Right atrium auricular region (tissue), 2 donors: Measurements from ENCODE around the gene INKA2. TPM values are rescaled to one million over a fixed set of nuclear protein-coding genes. Genes with fewer than 3 reads are reported as not detected.

ENCODE experiments used
- DNase-seq: peaks from one replicate; pipeline ENCODE4 v3.0.0-alpha.2; 2019; ENCODE audit warnings: low spot score
- H3K27ac ChIP-seq, 2 donors: fragments of 200-600 bp; sonication (generic); 1 replicate in 1 of 2; 2 replicates in 1 of 2; pipeline ENCODE4 v1.5.1; 2016 to 2019
- H3K27me3 ChIP-seq, 2 donors: fragments of 200-600 bp; sonication (generic); one replicate each; pipeline versions ENCODE4 v1.5.1 to v1.6.0; 2017 to 2019
- H3K36me3 ChIP-seq: fragments of 200-600 bp; sonication (generic); one replicate; pipeline ENCODE4 v1.5.1; 2016
- H3K4me1 ChIP-seq, 2 donors: fragments of 200-600 bp; sonication (generic); one replicate each; pipeline versions ENCODE4 v1.5.1 to v1.6.0; 2017 to 2019
- H3K4me3 ChIP-seq, 2 donors: fragments of 200-600 bp; sonication (generic); 1 replicate in 1 of 2; 2 replicates in 1 of 2; pipeline ENCODE4 v1.5.1; 2017 to 2019; ENCODE audit warnings: mild to moderate bottlenecking in 1 of 2, moderate library complexity in 1 of 2
- H3K9me3 ChIP-seq, 2 donors: fragments of 200-600 bp; sonication (generic); one replicate each; pipeline ENCODE4 v1.5.1; 2019
- CTCF ChIP-seq, 2 donors: fragments of 200-600 bp; sonication (generic); IDR thresholded peaks; one replicate each; pipeline ENCODE4 v1.5.1; 2019; ENCODE audit warnings: antibody characterized with exemption in 2 of 2
- total RNA-seq, 2 donors: library from RNA; depleted of rRNA; stranded (reverse); fragments of >200 nt; gene quantifications; one replicate each; pipeline ENCODE4 v1.1.0, GENCODE V29; 2016

INKA2 gene
- total RNA-seq, 2 donors from 2014 or later, result 17.3 to 23.4 TPM

GRCh38 chr1:111719135-111719534 lies 20.1 kb downstream of the INKA2 start:
- Histone ChIP-seq H3K27ac (peak overlapping the region; percentile 62 to 68), H3K36me3 (peaks cover 4% of the 10 kb centered on the region), H3K27me3 (no peaks in the 10 kb centered on the region), H3K9me3 (no peaks in the 10 kb centered on the region), H3K4me1 (peaks cover 2 to 52% of the 10 kb centered on the region in 2 donors), H3K4me3 (no peak overlapping the region)
- DNase-seq, result no peak
- no peak for TF ChIP-seq CTCF (IDR thresholded peaks at IDR 0.05)

GRCh38 chr1:111717450-111717849 lies 21.7 kb downstream of the INKA2 start:
- no peak for DNase-seq
- Histone ChIP-seq H3K4me1 (peaks cover 2 to 36% of the 10 kb centered on the region in 2 donors), H3K9me3 (no peaks in the 10 kb centered on the region), H3K4me3 (no peak overlapping the region), H3K36me3 (peaks cover 4% of the 10 kb centered on the region), H3K27ac (no peak overlapping the region), H3K27me3 (no peaks in the 10 kb centered on the region)
- no peak for TF ChIP-seq CTCF (IDR thresholded peaks at IDR 0.05)

GRCh38 chr1:111716333-111716732 lies 22.9 kb downstream of the INKA2 start:
- no peaks in the 10 kb centered on the region for H3K9me3 ChIP-seq
- DNase-seq, result no peak
- H3K4me3 ChIP-seq, result no peak overlapping the region
- peaks cover 4% of the 10 kb centered on the region for H3K36me3 ChIP-seq
- peaks cover 2 to 24% of the 10 kb centered on the region in 2 donors for H3K4me1 ChIP-seq
- no peak for TF ChIP-seq CTCF (IDR thresholded peaks at IDR 0.05)
- no peaks in the 10 kb centered on the region for H3K27me3 ChIP-seq
- H3K27ac ChIP-seq, result no peak overlapping the region

GRCh38 chr1:111709986-111710385 lies 29.2 kb downstream of the INKA2 start:
- Histone ChIP-seq H3K4me3 (no peak overlapping the region), H3K9me3 (no peaks in the 10 kb centered on the region), H3K27ac (no peak overlapping the region), H3K27me3 (no peaks in the 10 kb centered on the region), H3K36me3 (peaks cover 35% of the 10 kb centered on the region), H3K4me1 (no peaks in the 10 kb centered on the region)
- TF ChIP-seq CTCF (IDR thresholded peaks at IDR 0.05), result no peak
- DNase-seq, result no peak

GRCh38 chr1:111707906-111708305 lies 31.3 kb downstream of the INKA2 start:
- no peak overlapping the region for H3K27ac ChIP-seq
- H3K9me3 ChIP-seq, result no peaks in the 10 kb centered on the region
- H3K36me3 ChIP-seq, result peaks cover 49% of the 10 kb centered on the region
- no peak for DNase-seq
- no peak overlapping the region for H3K4me3 ChIP-seq
- no peaks in the 10 kb centered on the region for H3K27me3 ChIP-seq
- no peak for TF ChIP-seq CTCF (IDR thresholded peaks at IDR 0.05)
- no peaks in the 10 kb centered on the region for H3K4me1 ChIP-seq

- Histone ChIP-seq H3K27ac (no peak overlapping the region), H3K36me3 (peaks cover 49% of the 10 kb centered on the region)
These were observed 32.3 kb downstream of the INKA2 start for GRCh38 chr1:111706921-111707320.

More at GRCh38 chr1:111706921-111707320, 32.3 kb downstream of the INKA2 start:
- H3K9me3 ChIP-seq, result no peaks in the 10 kb centered on the region
- no peak for TF ChIP-seq CTCF (IDR thresholded peaks at IDR 0.05)
- no peaks in the 10 kb centered on the region for H3K4me1 ChIP-seq
- no peaks in the 10 kb centered on the region for H3K27me3 ChIP-seq
- H3K4me3 ChIP-seq, result no peak overlapping the region
- no peak for DNase-seq
